GM18505 (cell line): Measurements from ENCODE around the gene EPHA6.

ENCODE experiments used
- ATAC-seq: cut with Tn5 transposase; IDR thresholded peaks from one replicate; pipeline ENCODE4 v1.9.1; 2021; ENCODE audit not compliant: unreplicated experiment
- POLR2A ChIP-seq: IDR thresholded peaks from 4 replicates; pipeline ENCODE4 v1.6.1; 2011; ENCODE audit warnings: borderline replicate concordance; ENCODE audit not compliant: insufficient read depth, insufficient read length; ENCODE audit errors: extremely low read depth

EPHA6 gene

DNA sequence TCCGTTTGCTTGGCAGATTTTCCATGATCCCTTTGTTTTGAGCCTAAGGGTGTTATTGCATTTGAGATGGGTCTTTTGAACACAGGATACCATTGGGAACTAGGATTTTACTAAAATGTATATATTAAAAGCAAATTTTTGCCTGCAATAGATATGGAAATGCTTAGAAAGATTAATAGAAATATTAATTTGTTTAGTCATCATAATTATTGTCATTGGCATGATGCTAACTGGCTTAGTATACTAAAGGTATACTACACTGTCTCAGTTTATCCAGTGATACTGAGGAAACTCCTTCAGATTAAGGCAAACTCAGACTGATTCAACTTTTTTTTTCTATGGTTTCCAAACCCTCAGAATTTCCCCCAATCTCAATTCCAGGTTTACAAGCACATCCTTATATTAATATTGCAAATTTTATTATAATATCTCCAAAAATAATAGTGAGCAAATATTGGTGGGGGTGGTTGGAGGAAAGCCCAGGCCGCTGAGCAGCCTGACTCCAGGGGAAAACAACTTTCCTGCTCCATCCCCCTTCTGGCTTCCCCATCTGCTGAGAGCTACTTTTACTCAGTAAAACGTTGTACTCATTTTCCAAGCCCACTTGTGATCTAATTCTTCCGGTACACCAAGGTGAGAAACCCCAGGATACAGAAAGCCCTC is 291.7 kb downstream of the EPHA6 start:
- ATAC-seq: no peak
- no peak for TF ChIP-seq POLR2A

DNA sequence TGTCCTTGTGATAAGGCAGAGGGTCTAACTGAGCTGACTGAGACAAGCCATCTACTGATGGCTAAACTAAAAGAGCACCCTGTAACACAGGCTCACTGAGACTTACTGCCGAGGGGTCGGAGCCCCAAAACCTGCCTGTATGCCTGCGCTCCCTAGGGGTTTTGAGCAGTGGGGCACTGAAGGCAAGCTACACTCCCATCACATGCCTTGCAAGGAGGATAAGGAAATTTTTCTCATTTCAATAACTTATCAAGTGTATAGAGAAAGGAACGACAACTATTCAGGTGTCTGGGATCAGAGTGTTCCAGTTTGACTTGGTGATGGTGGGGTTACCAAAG is 292.2 kb downstream of the EPHA6 start:
- ATAC-seq: no peak
- no peak for TF ChIP-seq POLR2A

DNA sequence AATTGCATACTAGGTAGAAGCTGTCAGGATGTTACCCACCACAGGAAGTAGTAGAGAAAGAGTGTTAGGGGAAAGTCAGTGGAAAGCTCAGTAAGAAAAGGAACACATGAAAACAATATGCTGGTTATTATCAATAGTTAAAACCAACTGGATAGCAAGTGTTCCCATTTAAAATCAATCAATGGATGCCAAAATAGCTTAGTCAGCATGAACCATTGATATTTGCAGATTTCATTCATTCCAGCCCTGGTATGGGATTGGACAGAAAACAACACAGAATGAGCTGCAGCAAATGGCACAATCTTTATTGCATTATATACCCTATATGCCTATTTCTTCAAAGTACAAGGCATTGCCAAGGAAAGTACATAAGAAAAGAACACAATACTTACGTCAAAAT is 293.7 kb downstream of the EPHA6 start:
- ATAC-seq: no peak
- TF ChIP-seq POLR2A: no peak

- ATAC-seq: no peak
- no peak for TF ChIP-seq POLR2A
Observed at GRCh38 chr3:97111244-97111643, 296.9 kb downstream of the EPHA6 start.

DNA sequence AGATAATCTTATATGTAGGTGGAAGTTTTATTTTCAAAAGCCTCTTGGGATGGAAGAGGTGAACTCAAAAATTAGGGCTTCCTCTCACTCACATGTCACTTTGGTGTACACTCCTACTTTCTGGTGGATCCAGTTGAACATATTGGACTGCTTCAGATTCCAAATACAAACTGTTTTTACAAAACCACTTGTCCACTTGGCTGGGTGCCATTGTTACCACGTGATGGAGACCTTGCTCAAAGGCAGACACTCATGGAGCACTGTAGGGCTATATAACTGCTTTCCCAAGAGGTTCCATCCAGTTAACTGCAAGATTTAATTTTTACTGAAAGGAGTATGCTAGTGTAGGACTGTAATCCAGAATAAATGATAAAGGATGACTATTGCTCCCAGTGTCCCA is 307.0 kb downstream of the EPHA6 start:
- ATAC-seq: no peak
- no peak for TF ChIP-seq POLR2A

DNA sequence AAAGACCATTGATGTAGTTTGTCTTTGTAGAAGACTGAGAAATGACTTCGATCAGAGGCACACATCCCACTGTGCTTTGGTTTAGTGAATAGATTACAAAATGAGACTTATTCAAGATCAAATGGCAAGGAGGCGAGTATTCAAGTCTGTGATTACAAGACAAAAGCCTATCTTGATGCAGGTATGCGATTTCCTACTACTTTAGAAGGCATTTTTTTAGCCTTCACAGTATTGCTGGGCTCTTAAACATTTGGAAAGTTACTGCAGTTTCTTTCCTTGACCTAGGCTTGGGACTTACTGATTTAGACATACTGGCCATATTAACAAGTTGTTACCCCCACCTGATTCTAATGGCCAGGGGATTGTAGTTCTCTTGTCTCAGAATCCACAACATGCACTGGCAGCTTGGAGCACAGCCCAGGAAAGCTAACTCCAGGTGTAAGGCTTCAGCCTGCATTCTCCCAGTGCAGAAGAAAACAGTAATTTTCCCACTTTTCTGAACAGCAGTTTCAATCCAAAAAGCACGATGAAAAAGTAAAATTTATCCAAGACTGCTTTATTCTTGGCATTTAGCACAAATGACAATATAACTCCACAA is 311.6 kb downstream of the EPHA6 start:
- TF ChIP-seq POLR2A: no peak
- ATAC-seq: no peak

DNA sequence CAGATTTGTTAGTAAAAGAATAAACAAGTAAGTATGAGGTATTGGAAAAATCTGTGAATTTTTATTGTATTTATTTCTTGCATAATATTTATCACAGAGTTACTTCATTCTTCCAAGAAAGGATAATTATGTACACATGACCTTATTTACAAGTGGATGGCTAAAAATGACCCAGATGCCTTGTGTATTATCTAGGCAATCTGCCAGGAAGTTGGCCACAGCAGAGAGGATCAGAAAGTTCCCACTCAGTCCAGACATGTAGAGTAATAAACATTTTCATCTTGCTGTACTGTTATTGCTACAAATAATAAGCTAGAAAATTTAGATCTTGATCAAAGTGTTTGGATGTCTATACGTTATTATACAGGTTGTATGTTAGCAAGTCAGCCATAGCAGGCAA is 317.1 kb downstream of the EPHA6 start:
- no peak for TF ChIP-seq POLR2A
- ATAC-seq: no peak

- no peak for TF ChIP-seq POLR2A
- ATAC-seq: no peak
Observed at GRCh38 chr3:97138914-97139541, 324.6 kb downstream of the EPHA6 start.

GRCh38 chr3:97148931-97149330 is 334.5 kb downstream of the EPHA6 start:
- no peak for TF ChIP-seq POLR2A
- ATAC-seq: no peak

DNA sequence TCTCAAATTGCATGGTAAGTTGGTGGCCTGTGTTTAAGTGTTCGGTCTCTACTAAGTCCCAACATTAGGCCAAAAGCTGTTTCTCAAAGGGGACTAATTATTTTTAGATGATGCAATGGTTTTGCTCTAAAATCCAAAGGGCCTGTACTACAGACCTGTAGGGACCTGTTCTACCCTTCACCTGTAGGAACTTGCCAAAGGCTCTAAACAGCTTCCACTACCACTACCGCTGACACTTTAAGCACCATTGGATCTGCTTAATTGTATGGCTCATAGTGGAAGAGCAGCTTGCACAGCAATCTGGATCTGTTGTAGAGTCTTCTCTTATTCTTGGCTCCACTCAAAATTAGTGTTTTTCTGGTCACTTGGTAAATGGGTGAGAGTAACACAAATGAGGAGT is 346.8 kb downstream of the EPHA6 start:
- no peak for ATAC-seq
- TF ChIP-seq POLR2A: no peak

GRCh38 chr3:97177242-97177641 is 362.8 kb downstream of the EPHA6 start:
- no peak for TF ChIP-seq POLR2A
- ATAC-seq: no peak

GRCh38 chr3:97181704-97182103 is 367.3 kb downstream of the EPHA6 start:
- TF ChIP-seq POLR2A: no peak
- no peak for ATAC-seq

DNA sequence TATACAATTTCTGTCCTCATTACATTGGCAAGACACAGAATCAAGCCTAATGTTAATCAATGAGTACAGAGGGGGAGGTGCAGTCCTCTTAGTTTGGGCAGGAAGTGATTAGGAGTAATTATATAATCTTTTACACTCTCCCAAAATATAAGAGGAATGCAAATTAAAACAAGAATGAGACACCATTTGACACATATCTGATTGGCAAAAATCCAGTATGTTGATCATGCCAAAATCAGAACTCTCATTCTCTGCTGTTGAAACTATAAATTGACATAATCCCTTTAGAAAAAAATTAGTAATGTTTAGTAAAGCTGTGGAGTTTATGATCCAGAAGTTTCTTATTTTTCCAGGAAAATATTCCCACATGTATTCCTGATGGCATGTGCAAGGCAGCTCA is 373.4 kb downstream of the EPHA6 start:
- no peak for TF ChIP-seq POLR2A
- ATAC-seq: no peak

- TF ChIP-seq POLR2A: no peak
- no peak for ATAC-seq
Observed at GRCh38 chr3:97189835-97190234, 375.4 kb downstream of the EPHA6 start.

- ATAC-seq: no peak
- TF ChIP-seq POLR2A: no peak
Observed at GRCh38 chr3:97197083-97197482, 382.7 kb downstream of the EPHA6 start.

DNA sequence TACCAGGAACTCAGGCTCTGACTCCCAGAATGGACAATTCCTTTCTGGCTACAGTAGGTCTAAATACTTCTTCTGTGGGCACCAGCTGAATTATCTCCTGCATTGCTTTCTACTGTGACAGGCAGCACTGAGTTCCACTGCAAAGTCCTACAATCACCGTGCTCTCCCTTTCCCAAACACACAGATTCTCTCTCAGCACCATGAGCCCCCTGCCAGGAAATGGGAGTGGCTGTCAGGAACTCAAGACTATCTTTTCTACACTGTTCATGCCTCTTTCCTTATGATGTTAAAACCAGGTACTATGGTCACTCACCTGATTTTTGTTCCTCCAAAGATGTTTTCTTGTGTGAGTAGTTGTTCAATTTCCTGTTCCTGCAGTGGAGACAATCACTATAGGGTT is 383.4 kb downstream of the EPHA6 start:
- ATAC-seq: no peak
- TF ChIP-seq POLR2A: no peak
